SH-SY5Y (cell line): ENCODE results near the gene NPPA.

Experiments used
- GATA2 ChIP-seq: IDR thresholded peaks from 2 replicates; pipeline ENCODE4 v1.6.1; 2011; ENCODE audit warnings: mild to moderate bottlenecking, low read depth, low read length
- GATA3 ChIP-seq: IDR thresholded peaks from 2 replicates; pipeline ENCODE4 v1.6.1; 2011; ENCODE audit warnings: low read depth, mild to moderate bottlenecking, low read length, moderate library complexity

DNA sequence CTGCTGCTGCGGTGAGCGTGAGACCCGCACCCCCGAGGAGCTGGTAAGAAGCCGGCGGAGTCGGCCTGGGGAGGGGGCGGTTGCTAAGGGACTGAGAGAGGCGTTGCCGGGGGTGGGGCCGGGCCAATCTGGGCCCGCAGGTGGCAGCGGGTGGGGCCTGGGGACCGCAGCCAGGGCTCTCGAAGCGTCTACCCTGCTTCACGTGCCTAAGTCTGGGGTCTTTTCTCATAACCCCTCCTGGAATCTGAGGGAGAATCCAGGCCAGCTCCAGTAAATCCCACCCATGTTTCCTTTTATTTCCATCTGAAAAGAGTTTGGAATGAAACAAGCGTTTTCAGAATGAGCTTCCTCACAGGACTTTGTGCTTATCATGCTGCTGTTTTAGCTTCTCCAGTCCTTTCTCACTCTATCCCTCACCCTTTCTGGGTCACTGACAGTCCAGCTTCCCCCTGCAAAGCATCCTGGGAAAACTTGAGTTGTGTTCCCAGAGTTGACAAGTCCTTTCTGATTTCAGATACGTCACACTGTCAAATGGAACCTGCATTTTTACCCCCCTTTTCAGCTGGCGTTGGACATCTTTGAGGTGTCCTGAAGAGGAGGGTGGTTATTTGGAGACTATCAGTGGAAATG is 41.2 kb downstream of the NPPA start:
- TF ChIP-seq GATA3: no peak
- TF ChIP-seq GATA2: no peak
